ENCODE data around the gene MOBP.
"Not testable (repeated sequence)": the region's sequence is repeated elsewhere in the genome, so short reads cannot be mapped to it uniquely, and the experiment has no call there.

MOBP gene

DNA sequence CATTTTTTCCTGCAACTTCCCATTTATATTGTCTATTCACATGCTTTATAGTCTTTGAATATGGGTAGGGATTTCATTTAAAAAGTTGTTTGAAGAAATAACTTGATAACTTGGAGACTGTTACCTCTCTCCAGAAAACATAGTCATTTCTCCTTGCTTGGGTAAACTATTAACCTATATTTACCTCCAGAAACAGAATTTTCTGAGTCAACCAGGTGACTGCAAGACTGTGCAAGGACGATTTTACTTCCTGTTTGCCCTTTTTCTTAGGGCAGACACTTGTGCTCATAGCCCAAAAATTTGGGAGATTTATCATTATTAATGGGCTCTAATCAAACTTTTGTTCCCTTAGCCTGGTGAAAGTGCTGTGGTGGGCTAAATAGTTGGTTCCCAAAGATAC lies 14.3 kb upstream of the MOBP start:
- no peak for DNase-seq

DNA sequence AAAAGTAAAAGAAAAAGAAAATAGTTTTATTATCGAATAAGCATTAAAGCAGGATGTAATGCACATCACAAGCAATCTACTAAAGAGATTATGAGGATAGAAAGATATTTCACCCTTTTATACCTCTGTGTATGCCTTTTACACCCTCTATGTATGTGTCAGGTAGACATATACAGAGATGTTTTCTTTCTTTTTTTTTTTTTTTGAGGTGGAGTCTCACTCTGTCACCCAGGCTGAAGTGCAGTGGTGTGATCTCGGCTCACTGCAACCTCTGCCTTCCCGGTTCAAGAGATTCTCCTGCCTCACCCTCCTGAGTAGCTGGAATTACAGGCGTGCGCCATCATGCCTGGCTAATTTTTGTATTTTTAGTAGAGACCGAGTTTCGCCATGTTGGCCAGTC lies 13.6 kb upstream of the MOBP start:
- DNase-seq = not testable (repeated sequence)

DNA sequence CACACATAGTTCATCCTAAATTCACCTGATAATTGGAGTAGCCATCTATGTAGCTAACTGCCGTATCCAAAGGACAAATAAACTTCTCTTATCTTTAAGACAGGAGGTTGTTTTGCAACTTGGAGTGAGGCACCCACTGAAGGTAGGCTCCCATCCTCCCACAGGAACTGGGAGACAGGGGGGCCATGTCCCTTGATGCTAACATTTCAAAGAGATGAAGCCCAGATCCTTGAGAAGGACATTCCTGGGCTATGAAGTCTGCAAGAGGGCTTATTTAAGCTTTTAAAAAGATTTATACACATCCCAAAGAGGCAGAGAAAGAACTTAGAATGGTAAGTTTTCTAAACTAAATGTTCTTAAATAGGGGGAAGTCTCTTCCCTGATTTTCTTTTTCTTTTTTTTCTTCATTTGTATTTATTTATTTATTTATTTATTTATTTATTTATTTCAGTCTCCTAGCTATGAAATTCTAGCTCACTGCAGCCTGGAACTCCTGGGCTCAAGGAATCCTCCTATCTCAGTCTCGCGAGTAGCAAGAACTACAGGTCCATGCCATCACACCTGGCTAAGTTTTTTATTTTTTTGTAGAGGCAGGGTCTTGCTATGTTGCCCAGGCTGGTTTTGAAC lies 12.8 kb upstream of the MOBP start:
- no peak for DNase-seq

DNA sequence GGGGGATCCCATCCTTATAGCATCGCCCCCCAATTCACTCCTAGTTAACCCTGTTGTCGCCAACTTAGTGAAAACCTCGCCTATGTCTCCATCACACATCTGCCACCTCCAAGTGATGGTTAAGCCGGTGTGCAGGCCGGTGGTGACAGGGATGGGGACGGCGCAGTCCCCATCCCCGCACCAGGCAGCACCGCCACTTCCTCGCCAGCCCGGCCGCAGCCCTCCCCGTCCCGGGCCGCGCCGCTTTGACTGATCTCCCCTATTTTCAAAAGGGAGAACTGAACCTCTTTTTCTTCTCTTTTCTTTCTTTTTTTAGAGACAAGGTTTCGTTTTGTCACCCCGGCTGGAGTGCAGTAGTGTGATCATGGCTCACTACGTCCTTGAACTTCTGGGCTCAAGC lies 11.3 kb upstream of the MOBP start:
- no peak for DNase-seq

DNA sequence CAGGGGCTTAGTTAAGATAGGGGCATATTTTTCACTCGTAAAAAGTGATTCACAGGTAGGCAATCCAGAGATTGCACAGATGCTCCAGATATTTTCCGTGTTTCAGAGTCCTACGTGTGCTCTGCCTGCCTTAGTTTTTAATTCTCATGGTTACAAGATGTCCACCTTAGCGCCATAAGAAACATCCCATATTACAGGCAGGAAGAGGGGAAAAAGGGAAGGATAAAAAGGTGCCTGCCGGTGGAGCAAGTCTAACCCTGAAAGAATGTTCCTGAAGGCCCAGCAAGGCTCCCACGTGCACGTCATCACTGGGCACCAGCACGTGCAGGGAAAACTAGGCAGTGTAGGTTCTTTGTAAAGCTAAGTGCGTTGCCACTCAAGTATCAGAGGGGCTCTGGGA lies 10.1 kb upstream of the MOBP start:
- no peak for DNase-seq

DNA sequence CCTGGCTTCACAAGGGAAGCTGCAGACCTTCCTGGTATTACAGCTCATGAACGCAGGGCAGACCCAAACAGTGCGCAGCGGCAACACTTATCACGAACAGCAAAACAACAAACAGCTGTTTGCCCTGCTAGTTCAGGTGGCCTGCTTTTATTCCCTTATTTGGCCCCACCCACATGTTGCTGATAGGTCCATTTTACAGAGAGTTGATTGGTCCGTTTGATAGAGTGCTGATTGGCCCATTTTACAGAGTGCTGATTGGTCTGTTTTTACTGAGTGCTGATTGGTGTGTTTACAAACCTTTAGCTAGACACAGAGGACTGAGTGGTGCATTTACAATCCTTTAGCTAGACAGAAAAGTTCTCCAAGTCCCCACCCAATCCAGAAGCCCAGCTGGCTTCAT lies 8.9 kb upstream of the MOBP start:
- not testable (repeated sequence) for DNase-seq

DNA sequence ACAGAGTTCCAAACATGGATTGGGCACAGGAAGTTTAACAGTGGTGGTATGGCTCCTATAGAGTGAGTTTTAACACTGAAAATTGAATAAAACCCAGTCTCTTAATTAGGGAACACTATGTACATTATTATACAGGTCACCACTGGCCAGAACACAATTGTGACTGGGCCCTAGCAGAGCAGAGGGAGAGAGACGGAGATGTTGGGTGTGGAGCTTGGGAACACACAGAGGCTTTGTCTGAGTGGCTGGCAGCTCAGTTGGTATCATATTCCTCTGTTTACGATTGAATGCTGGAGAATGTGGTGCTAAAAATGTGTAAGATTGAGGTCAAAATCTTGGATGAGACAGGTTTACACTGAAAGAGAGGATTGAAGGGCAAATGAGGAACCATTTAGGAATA lies 6.8 kb upstream of the MOBP start:
- DNase-seq = no peak

DNA sequence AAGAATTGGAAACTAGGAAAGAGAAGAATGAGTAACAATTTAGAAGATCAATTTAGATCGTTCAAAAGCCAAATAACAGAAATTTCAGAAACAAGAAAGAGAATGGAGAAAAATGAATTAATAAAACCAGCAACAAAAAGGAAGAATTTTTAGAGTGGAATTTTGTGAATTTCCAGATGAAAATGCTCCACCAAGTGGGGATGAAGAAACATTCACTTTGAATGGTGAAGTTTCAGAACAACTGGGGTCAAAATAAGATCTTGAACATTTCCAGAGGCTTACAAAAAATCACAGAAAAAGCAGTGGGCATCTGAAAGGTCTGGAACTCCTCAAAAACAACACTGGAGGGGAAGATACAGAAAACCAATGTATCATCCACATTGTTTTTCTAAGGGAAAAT lies 4.2 kb upstream of the MOBP start:
- DNase-seq = no peak

DNA sequence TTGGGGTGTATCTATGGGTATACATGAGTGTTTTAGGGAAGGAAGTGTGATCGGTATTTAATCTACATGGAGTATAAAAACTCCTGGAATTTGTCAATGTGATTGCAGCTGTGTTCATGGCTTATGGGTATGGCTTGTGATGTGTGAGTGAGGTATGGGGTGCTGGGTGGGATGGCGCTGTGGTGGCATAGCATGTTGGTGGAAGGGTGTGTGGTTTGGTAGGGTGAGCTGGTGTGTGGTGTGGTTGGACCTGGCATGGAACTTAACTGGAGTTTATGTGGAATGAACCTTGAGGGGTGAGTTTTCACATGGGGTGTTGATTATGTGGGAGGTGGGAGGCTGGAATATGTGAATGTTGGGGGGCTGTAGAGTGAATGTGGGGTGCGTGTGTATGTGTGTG lies 492 bp upstream of the MOBP start:
- DNase-seq = no peak

DNA sequence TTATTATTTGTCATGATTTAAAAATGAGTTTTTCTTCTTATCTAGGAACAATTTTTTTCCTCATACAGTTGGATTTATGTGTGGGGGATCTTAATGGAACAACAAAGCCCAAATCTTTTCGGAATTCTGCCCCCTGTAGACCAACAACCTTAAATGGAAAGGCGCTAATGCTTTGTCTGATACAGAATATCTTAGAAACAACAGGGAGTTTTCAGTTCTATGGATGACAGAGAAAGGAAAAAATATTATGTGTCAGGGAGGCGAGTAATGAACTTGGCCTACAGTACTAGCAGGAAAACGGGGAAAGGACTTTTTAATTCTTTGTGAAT lies 592 bp downstream of the MOBP start:
- no peak for DNase-seq

DNA sequence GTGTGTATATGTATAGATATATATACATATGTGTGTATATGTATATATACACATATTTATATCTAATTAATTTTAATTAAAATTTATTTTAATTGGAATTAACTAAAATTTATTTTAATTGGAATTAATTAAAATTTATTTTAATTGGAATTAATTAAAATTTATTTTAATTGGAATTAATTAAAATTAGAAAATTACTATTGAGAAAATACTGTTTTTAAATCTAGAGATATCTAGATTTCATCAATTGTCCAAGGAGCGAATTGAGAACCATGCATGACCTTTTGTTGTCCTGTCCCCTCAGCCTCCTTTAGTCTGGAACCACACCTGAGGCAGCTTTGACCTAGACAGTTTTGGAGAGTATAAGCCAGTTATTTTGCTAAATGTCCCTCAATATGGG lies 1.8 kb downstream of the MOBP start:
- DNase-seq = no peak

DNA sequence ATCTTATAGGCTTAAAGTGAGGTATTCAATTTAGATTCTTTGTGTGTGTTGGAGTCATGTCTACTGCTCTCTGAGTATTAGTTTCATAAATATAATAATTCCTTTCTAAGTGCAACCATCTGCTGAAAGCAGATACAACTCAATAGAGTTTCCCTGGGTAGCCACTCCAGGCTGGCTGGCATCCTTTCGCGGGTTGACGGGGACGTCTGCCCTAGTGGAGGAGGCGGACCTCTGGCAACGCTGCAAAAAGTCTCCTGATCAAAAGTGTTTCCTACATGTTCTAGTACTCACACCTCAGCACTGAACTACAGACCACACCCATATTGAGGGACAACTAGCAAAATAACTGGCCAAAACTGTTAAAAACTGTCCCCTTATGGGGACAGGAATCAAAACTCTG lies 2.5 kb downstream of the MOBP start:
- no peak for DNase-seq

DNA sequence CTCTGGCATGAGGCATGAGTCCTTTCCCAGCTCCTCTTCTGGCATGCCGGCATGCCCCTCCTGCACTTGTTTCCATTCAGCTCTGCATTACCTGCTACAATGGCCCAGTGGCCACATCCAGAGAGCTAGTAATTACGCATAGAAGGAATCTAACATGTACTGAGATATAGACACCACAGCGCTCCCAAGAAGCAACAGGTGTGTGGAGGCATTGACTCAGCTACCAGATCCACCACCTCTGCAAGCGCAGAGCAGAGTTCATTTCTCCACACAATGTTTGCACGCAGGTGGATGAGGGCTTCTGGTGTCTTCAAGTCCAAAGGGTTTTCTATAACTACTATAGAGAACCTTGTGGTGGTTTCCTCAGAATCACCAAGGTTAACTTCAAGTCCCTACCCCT lies 4.2 kb downstream of the MOBP start:
- DNase-seq = no peak

DNA sequence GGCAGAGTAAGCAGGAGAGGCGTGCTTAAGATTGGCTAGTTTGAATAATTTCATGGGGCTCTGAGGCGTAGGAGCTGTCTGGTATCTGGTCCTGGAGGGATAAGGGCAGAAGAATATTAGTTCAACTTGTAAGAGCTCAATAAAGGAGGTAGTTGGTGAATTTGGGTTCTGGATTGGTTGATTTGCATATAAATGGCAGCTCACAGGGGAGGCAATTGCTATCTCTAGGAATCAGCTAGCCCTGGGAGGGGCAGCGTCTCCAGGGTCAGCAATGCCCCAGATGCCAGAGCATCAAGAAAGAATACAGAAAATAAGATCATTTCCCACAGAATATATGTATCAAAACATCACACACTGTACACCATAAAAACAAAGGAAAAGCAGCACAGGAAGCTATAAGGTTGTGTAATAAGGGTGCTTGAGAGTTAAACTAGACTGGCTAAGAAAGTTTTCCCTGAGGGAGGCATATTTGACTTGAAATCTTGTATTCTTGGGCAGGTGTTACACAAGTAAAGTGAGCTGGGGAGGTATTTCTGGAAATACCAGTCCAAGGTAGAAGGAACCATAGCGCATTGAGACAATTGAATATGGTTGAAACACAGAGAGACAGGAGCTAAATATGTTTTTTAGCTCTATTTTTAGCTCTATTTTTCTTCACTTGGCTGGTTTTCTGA lies 6.1 kb downstream of the MOBP start:
- no peak for DNase-seq

DNA sequence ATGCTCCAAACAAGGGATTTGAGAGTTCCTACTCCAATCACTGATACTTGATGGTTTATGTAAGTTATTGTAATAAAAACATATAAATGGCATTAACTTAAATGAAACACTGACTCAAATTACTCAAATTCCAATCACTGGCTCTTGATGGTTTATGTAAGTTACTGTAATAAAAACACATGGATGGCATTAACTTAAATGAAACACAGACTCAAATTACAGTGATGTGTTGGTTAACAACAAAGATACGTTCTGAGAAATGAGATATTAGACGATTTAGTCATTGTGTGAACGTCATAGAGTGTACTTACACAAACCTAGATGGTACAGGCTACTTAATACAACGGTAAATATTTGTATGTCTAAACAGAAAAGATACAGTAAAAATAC lies 6.6 kb downstream of the MOBP start:
- no peak for DNase-seq

DNA sequence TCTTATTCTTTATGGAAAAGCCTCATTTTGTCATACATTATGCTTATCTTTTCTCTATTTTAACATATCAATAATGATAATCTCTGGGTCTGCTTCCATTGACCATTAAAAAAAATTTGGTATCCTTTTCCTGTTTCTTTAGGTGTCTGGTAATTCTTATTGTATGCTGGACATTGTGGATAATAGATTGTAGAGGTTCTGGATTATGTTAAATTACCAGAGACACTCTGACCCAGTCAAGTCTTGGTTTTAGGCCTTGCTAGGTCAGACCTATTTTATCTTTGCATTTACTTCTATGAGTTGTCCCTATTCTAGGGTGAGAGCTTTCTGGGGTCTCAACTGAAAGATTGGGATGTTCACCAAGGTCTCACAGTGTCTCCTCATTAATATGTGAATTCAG lies 9.3 kb downstream of the MOBP start:
- DNase-seq = no peak

DNA sequence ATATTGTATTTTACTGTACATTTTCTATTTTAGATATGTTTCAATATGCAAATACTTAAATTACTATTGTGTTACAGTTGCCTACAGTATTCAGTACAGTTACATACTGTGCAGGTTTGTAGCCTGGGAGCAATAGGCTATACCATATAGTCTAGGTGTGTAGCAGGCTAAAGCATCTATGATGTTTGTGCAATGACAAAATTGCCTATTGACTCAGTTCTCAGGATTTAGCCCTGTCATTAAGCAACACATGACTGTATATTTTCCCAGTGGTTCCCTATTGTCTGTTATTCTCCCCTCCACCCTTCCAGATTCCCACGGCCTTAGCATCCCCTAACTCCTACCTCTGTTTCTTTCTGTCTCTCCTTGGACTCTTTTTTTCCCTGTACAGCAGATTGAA lies 10.7 kb downstream of the MOBP start:
- DNase-seq = no peak

DNA sequence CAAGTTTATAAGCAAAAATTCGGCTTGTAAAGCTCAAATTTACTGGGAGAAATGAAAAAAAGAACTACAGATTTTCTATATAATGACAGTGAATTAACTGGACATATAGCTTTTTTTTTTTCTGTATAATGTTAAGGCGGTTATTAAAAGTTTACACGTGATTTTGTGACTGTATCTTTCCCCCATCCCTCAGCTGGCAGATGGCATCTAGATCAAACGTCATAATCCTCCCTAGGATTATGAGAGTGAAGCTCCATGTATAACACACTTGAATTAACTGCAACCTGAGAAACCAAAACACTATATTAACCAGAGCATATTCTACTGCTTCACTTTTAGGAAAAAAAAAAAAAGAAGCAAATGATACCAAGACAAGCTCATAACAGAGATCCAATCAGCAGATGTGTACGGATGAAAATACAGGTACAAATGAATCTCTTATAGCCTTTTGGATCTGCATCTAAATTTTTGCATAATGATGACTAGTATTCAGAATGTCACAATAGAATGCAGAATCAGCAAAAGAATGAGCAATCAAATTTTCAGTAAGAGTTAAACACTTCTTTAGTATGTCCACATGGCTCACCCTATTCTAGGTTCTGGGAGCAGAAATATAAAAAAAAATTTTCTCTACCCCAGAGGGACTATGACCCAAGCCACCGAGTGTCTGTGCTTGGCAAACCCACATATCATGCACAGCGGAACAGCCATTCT lies 12.4 kb downstream of the MOBP start:
- DNase-seq = no peak

DNA sequence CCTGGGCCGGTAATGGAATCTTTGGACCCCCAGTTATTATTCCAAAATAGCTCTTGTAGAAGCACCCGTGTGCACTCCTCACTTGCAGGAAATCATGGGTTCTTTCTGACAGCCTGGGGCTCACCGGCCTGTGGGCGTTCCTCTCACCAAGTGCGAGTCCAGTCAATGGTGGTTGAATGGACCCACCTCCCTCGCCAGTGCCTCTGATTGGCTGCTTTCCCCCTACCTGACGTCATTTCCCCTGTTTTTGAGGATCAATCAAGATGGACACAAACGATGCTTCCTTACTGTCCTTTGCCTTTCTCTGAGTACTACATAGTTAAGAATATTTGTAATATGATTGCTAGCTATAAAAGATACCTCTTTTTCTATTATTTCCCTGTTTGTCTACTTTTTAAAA lies 18.1 kb downstream of the MOBP start:
- DNase-seq = no peak

DNA sequence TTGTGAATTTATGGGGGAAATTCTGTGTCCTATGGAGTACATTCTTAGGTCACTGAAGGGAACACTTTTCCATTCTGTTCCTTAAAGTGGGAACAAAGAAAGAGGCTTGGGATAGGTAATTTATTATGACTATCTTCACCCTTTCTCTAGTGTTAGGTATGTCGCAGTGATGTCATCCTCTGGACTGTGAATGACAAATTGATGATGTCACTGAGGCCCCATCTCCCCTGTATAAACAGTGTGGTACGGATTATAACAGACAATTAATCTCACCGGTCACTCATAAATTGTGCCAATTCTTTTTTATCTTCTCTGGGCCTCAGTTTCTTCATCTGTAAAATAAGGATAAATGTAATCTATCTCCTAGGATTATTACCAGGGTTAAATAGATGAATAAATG lies 23.5 kb downstream of the MOBP start:
- no peak for DNase-seq

DNA sequence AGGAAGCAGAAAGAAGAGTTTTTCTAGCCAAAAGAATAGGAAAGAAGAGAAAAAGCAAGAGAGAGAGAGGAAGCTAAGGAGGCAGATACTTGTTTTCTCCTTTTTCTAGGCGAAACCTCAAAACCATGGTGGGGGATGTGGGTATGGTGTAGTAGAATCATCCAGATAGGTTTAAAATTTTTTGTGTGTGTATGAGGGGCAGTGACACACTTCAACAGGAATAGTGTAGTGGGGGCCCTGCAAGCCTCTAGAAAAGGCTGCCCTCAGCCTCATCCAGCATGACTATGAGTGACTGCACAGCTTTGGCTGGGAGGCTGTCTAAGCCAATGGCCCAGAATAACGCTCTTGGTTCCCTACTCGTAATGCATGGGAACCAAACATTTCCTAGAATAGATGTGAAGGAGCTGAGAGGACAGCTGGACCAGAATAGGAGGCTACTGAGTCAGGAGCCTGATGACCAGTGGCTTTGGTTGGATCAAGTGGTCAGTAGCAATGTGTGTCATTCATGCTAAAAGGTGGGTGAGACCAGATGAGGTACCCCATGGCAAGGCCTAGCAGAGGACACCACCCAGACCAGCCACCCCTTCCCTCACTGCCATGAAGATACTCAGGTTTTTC lies 24.4 kb downstream of the MOBP start:
- DNase-seq = no peak

DNA sequence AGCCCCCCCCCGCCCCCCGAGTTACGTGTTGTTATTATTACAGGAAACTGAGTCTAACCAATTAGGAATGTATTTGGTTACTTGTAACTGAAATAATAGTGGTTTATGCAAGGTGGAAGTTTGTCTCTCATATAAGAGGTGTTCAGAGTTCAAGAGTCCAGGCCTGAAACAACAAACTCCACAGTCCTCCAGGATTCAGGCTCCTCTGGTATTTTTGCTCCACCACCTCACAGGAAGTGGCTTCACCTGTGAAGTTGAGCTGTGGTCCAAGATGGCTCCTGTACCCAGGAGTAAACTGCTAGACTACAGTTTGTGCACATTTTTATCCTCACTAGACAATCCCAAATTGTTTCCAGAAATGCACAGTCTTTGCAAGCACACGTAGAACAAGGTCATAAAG lies 27.3 kb downstream of the MOBP start:
- no peak for DNase-seq

DNA sequence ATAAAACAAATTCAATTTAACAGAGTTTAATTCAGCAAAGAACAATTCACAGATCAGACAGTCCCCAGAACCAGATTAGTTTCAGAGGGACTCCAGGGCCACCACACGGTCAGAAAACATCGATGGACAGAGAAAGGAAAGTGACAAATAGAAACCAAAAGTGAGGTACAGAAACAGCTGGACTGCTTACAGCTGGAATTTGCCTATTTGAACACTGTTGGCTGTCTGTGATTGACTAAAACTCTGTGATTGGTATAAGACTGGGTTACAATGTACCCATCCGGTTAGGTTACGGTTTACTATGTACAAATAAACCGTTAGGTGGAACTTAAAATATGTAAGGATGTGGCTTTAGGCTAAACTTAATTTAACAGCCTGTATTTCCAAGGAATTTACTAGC lies 30.3 kb downstream of the MOBP start:
- no peak for DNase-seq

DNA sequence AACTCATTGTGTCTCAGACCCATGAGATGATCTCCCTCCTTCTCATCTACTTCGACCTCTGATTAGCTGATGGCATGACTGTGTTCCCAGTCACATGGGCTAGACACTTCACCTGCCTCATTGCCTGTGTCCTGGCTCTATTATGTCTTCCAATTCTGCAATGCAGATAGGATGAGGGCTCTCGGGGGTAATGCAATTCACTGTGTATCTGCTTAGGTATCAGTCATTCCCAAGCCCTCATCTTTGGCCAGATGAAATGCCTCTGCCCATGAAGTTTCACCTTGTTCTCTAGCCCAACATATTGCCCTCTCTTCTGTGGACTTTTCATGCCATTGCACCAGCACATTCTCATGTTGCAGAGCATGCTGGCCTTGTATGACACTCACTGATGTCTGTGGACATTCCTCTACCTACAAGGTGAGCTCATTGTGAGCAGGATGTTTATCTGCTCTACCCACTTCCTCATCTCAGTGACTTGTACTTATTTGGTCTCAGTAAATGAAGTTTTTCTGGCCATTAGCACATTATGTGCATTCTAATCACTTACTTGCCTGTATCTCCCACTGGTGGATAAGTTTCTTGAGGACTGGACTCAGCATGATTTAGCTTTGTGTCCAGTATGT lies 32.3 kb downstream of the MOBP start:
- DNase-seq = no peak
